ENCODE results near the gene CYP46A1. TPM values are rescaled to one million over a fixed set of nuclear protein-coding genes. Genes with fewer than 3 reads are reported as not detected.

The CYP46A1 gene
- total and polyA plus RNA-seq, 2 donors (not counting 1 experiment from before 2014, with no cell fraction given) = 0.11 to 0.33 TPM

- no peak overlapping the region for H2AFZ ChIP-seq (ENCODE audit: low read length)
- H4K20me1 ChIP-seq (ENCODE audit: control insufficient read depth, extremely low read depth, insufficient read depth, low read length) = no peaks in the 10 kb centered on the region
- no peak for DNase-seq (ENCODE audit: low read depth in 2 of 2)
- H3K79me2 ChIP-seq (ENCODE audit: control insufficient read depth, insufficient read depth, low read length) = no peaks in the 10 kb centered on the region
- H3K9ac ChIP-seq (ENCODE audit: insufficient read depth, low read length) = no peak overlapping the region
- no peak for TF ChIP-seq CTCF (conservative IDR thresholded peaks at IDR 0.05 in 1 of 2, IDR thresholded peaks at IDR 0.05 in 1 of 2; ENCODE audit: low read depth in 1 of 2, low read length in 2 of 2)
- no peak for TF ChIP-seq EZH2 (IDR thresholded peaks at IDR 0.05; ENCODE audit: low read length, missing control alignments)
- no peak overlapping the region for H3K4me3 ChIP-seq (replicated peaks in 1 of 4; ENCODE audit: control extremely low read depth in 1 of 4, insufficient read depth in 1 of 4, low read depth in 3 of 4, low read length in 4 of 4)
- no peaks in the 10 kb centered on the region for H3K4me1 ChIP-seq (ENCODE audit: control insufficient read depth, extremely low read depth, insufficient read depth, low read length)
- no peak overlapping the region for H3K27ac ChIP-seq (ENCODE audit: insufficient read depth, low read length)
- no peaks in the 10 kb centered on the region for H3K36me3 ChIP-seq (ENCODE audit: control insufficient read depth, insufficient read depth, low read length)
- no peaks in the 10 kb centered on the region for H3K9me3 ChIP-seq (ENCODE audit: control insufficient read depth, insufficient read depth, low read depth, low read length)
- H3K4me2 ChIP-seq (ENCODE audit: extremely low read depth, insufficient read depth, low read length) = no peak overlapping the region
- H3K27me3 ChIP-seq (ENCODE audit: control insufficient read depth, insufficient read depth, low read length) = no peaks in the 10 kb centered on the region
Observed at GRCh38 chr14:99716850-99717681, 33.0 kb downstream of the CYP46A1 start.

GRCh38 chr14:99717682-99718013 is 33.5 kb downstream of the CYP46A1 start:
- Histone ChIP-seq H3K9me3 (ENCODE audit: control insufficient read depth, insufficient read depth, low read depth, low read length) (no peaks in the 10 kb centered on the region), H3K79me2 (ENCODE audit: control insufficient read depth, insufficient read depth, low read length) (no peaks in the 10 kb centered on the region), H3K27me3 (ENCODE audit: control insufficient read depth, insufficient read depth, low read length) (no peaks in the 10 kb centered on the region), H3K4me2 (ENCODE audit: extremely low read depth, insufficient read depth, low read length) (no peak overlapping the region), H3K27ac (ENCODE audit: insufficient read depth, low read length) (no peak overlapping the region), H3K36me3 (ENCODE audit: control insufficient read depth, insufficient read depth, low read length) (no peaks in the 10 kb centered on the region), H4K20me1 (ENCODE audit: control insufficient read depth, extremely low read depth, insufficient read depth, low read length) (no peaks in the 10 kb centered on the region), H2AFZ (ENCODE audit: low read length) (no peak overlapping the region), H3K4me1 (ENCODE audit: control insufficient read depth, extremely low read depth, insufficient read depth, low read length) (no peaks in the 10 kb centered on the region), H3K9ac (ENCODE audit: insufficient read depth, low read length) (no peak overlapping the region), H3K4me3 (replicated peaks in 1 of 4; ENCODE audit: control extremely low read depth in 1 of 4, insufficient read depth in 1 of 4, low read depth in 3 of 4, low read length in 4 of 4) (no peak overlapping the region)
- TF ChIP-seq EZH2 (IDR thresholded peaks at IDR 0.05; ENCODE audit: low read length, missing control alignments) (no peak), CTCF (conservative IDR thresholded peaks at IDR 0.05 in 1 of 2, IDR thresholded peaks at IDR 0.05 in 1 of 2; ENCODE audit: low read depth in 1 of 2, low read length in 2 of 2) (no peak)
- no peak for DNase-seq (ENCODE audit: low read depth in 2 of 2)

- TF ChIP-seq EZH2 (IDR thresholded peaks at IDR 0.05; ENCODE audit: low read length, missing control alignments) = no peak
- no peak for TF ChIP-seq CTCF (conservative IDR thresholded peaks at IDR 0.05 in 1 of 2, IDR thresholded peaks at IDR 0.05 in 1 of 2; ENCODE audit: low read depth in 1 of 2, low read length in 2 of 2)
- H3K9ac ChIP-seq (ENCODE audit: insufficient read depth, low read length) = no peak overlapping the region
- H3K36me3 ChIP-seq (ENCODE audit: control insufficient read depth, insufficient read depth, low read length) = no peaks in the 10 kb centered on the region
- H2AFZ ChIP-seq (ENCODE audit: low read length) = no peak overlapping the region
- no peaks in the 10 kb centered on the region for H3K4me1 ChIP-seq (ENCODE audit: control insufficient read depth, extremely low read depth, insufficient read depth, low read length)
- no peak overlapping the region for H3K4me3 ChIP-seq (replicated peaks in 1 of 4; ENCODE audit: control extremely low read depth in 1 of 4, insufficient read depth in 1 of 4, low read depth in 3 of 4, low read length in 4 of 4)
- no peaks in the 10 kb centered on the region for H3K79me2 ChIP-seq (ENCODE audit: control insufficient read depth, insufficient read depth, low read length)
- DNase-seq (ENCODE audit: low read depth in 2 of 2) = no peak
- H3K27me3 ChIP-seq (ENCODE audit: control insufficient read depth, insufficient read depth, low read length) = peaks cover 2% of the 10 kb centered on the region
- H4K20me1 ChIP-seq (ENCODE audit: control insufficient read depth, extremely low read depth, insufficient read depth, low read length) = no peaks in the 10 kb centered on the region
- no peak overlapping the region for H3K4me2 ChIP-seq (ENCODE audit: extremely low read depth, insufficient read depth, low read length)
- no peak overlapping the region for H3K27ac ChIP-seq (ENCODE audit: insufficient read depth, low read length)
- no peaks in the 10 kb centered on the region for H3K9me3 ChIP-seq (ENCODE audit: control insufficient read depth, insufficient read depth, low read depth, low read length)
Observed at GRCh38 chr14:99718031-99718810, 34.1 kb downstream of the CYP46A1 start.
